ENCODE results near the gene CTRB2.

The CTRB2 gene

GRCh38 chr16:75234856-75235696 lies 28.1 kb upstream of the CTRB2 start:
- H3K27ac ChIP-seq (ENCODE audit: low read depth, low read length): no peak overlapping the region
- H3K4me1 ChIP-seq (ENCODE audit: control insufficient read depth, insufficient read depth, low read length, unreplicated experiment): peaks cover 26% of the 10 kb centered on the region
- H3K36me3 ChIP-seq (ENCODE audit: insufficient read depth, low read length): peaks cover 12% of the 10 kb centered on the region; the same call in 1 of the 2 replicates
- no peak overlapping the region for H3K4me3 ChIP-seq (ENCODE audit: low read depth, low read length)
- H3K27me3 ChIP-seq (ENCODE audit: insufficient read depth, low read length): no peaks in the 10 kb centered on the region
- H3K79me2 ChIP-seq (ENCODE audit: control insufficient read depth, insufficient read depth, low read length, unreplicated experiment): peaks cover 60% of the 10 kb centered on the region
- H2AFZ ChIP-seq (ENCODE audit: low read length, unreplicated experiment): no peak overlapping the region

DNA sequence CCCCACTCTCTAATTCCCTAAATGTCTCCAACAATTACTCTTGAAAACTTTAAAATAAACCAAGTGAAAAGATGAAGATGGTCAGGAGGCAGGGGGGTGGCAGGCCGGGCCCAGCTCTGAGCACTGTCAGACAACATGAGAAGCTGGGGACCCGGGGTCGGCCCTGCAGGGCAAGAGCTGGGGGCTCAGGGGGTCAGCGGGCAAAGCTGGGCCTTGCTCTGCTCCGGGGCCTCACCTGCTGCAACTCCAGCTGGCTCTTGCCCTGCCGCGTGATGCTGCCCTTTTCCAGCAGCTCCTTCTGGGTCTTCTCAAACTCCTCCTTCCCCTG lies 26.6 kb upstream of the CTRB2 start:
- H2AFZ ChIP-seq (ENCODE audit: low read length, unreplicated experiment): no peak overlapping the region

DNA sequence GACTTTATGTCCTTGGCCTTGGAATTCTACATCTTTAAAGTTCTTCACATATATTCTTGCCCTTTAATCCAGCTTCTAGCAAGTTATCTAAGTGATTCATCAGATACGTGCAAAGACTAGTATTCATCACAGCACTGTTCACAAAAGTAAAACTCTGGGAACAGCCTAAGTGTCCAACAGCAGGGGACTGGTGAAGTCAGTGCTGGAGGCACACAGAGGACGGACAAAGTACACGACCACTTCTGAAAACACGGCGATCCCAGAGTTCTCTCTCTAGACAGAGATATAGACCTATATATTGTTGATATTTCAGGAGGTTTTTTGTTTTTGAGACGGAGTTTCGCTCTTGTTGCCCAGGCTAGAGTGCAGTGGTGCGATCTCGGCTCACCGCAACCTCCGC lies 24.6 kb upstream of the CTRB2 start:
- Histone ChIP-seq H3K4me3 (ENCODE audit: low read depth, low read length) (no peak overlapping the region), H3K27me3 (ENCODE audit: insufficient read depth, low read length) (no peaks in the 10 kb centered on the region), H3K36me3 (ENCODE audit: insufficient read depth, low read length) (peaks cover 17% of the 10 kb centered on the region; the same call in 1 of the 2 replicates), H3K4me1 (ENCODE audit: control insufficient read depth, insufficient read depth, low read length, unreplicated experiment) (no peaks in the 10 kb centered on the region), H3K27ac (ENCODE audit: low read depth, low read length) (no peak overlapping the region), H2AFZ (ENCODE audit: low read length, unreplicated experiment) (no peak overlapping the region), H3K79me2 (ENCODE audit: control insufficient read depth, insufficient read depth, low read length, unreplicated experiment) (peaks cover 25% of the 10 kb centered on the region)

More for the DNA sequence above, 26.6 kb upstream of the CTRB2 start:
- Histone ChIP-seq H3K4me3 (ENCODE audit: low read depth, low read length) (no peak overlapping the region), H3K79me2 (ENCODE audit: control insufficient read depth, insufficient read depth, low read length, unreplicated experiment) (peaks cover 45% of the 10 kb centered on the region), H3K27me3 (ENCODE audit: insufficient read depth, low read length) (no peaks in the 10 kb centered on the region), H3K27ac (ENCODE audit: low read depth, low read length) (no peak overlapping the region), H3K36me3 (ENCODE audit: insufficient read depth, low read length) (0 out of 2 replicates have a peak, but pooled peaks cover 11% of the 10 kb centered on the region), H3K4me1 (ENCODE audit: control insufficient read depth, insufficient read depth, low read length, unreplicated experiment) (peaks cover 12% of the 10 kb centered on the region)

DNA sequence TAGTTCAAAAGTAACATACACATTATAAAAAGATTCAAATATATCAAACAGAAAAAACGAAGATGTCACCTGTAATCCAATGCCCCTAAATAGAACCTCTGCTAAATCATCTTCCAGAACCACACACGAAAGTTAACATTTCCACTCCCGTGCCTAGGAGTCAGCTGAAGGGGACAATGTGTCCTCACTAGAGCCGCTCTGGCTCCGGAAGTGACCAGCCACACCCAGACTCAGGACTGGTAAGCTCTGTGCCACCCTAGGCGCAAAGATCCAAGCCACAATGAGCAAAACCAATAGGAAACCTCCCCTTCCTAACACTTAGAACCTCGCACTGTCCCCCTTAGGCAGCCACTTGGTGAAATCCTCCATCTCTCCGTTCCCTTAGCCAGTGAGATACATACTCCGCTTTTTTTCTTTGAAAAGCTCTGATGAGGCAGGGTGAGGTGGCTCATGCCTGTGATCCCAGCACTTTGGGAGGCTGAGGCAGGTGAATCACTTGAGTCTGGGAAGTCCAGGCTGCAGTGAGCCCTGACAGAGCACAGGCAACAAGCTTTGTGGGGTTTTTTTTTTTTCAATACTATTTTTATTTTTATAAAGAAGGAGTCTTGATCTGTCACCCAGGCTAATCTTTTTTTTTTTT lies 23.6 kb upstream of the CTRB2 start:
- H3K27ac ChIP-seq (ENCODE audit: low read depth, low read length): no peak overlapping the region
- no peaks in the 10 kb centered on the region for H3K4me1 ChIP-seq (ENCODE audit: control insufficient read depth, insufficient read depth, low read length, unreplicated experiment)
- H3K4me3 ChIP-seq (ENCODE audit: low read depth, low read length): no peak overlapping the region
- no peak overlapping the region for H2AFZ ChIP-seq (ENCODE audit: low read length, unreplicated experiment)
- peaks cover 15% of the 10 kb centered on the region for H3K79me2 ChIP-seq (ENCODE audit: control insufficient read depth, insufficient read depth, low read length, unreplicated experiment)
- peaks cover 17% of the 10 kb centered on the region; the same call in 1 of the 2 replicates for H3K36me3 ChIP-seq (ENCODE audit: insufficient read depth, low read length)
- H3K27me3 ChIP-seq (ENCODE audit: insufficient read depth, low read length): no peaks in the 10 kb centered on the region

GRCh38 chr16:75229172-75230031 lies 22.4 kb upstream of the CTRB2 start:
- H3K36me3 ChIP-seq (ENCODE audit: insufficient read depth, low read length): peaks cover 17% of the 10 kb centered on the region; the same call in 1 of the 2 replicates
- peaks cover 9% of the 10 kb centered on the region for H3K79me2 ChIP-seq (ENCODE audit: control insufficient read depth, insufficient read depth, low read length, unreplicated experiment)
- H2AFZ ChIP-seq (ENCODE audit: low read length, unreplicated experiment): no peak overlapping the region
- H3K4me3 ChIP-seq (ENCODE audit: low read depth, low read length): no peak overlapping the region
- H3K4me1 ChIP-seq (ENCODE audit: control insufficient read depth, insufficient read depth, low read length, unreplicated experiment): no peaks in the 10 kb centered on the region
- no peak overlapping the region for H3K27ac ChIP-seq (ENCODE audit: low read depth, low read length)
- H3K27me3 ChIP-seq (ENCODE audit: insufficient read depth, low read length): no peaks in the 10 kb centered on the region

DNA sequence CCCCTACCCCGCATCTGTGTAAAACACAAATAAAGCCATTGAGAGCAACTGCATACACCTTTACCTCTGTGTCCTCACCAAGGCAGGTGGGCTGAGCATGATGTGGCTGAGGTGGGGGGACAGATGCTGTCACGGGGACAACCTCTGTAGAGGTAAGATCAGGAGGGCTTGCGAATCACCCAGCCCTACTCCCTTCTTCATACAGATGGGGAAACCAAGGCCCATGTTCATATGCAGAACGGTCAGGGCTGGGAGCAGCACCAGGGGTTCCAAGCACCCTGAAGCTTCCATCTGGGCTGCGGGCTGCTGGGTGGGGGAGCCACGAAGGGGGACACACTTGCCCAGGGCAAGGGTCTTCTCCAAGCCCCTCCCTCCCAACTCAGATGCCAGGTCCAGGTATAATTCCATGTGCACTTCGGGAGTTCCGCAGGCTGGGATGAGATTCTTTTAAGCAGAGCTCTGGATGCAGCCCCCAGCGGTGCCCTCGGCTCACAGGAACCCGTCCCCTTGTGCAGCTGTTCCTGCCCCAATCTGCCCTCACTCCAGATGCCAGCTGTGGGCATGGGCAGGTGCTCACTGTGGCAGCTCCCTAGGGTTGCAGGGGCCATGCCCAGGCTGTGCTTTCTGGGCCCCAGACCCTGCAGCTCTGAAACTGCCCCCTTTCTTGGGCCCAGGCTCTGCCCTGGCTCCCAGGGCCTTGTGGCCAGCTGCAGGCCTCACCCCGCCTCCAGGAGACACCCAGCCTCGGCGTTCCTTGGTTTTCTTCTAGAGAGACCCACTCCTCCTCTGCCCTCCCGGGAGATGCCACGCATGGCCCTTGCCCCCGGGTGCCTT lies 21.4 kb upstream of the CTRB2 start:
- Histone ChIP-seq H3K27ac (ENCODE audit: low read depth, low read length) (no peak overlapping the region), H3K36me3 (ENCODE audit: insufficient read depth, low read length) (peaks cover 12% of the 10 kb centered on the region; the same call in 1 of the 2 replicates)

DNA sequence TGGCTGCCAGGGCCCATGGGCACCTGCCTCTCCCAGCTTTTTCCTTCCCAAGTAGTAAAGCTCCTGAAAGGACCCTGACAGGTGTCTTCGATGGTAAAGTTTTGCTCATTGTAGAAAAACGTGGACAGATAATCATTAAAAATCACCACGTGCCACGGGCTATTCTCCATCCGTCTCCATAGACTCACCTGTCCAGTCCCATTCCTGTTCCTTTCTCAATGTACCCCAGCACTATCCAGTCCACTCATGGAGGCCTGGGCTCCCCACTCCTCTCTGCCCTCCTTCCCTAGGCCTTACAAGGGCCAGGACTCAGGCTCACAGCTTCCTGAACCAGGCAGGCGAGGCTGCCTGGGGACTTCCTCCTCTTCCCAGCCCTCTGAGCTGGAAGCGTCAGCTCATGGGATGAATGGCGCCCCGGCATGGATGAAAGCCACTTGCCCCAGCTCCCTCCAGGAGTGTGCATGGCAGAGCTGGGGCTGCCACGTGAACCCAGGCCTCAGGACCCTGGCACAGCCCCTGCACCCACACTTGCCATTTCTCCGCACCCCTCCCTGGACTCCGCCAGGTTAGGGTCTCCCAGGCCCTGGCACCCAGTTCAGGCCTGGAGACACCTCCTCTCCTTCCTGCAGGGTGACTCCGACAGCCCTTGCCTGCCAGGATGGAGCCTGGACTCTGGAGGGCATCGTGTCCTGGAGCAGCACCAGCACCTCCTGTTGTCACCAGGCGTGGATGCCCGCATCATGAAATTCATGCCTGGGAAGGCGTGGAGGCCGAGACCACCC lies 20.6 kb upstream of the CTRB2 start:
- peaks cover 7% of the 10 kb centered on the region; the same call in 1 of the 2 replicates for H3K36me3 ChIP-seq (ENCODE audit: insufficient read depth, low read length)
- no peak overlapping the region for H2AFZ ChIP-seq (ENCODE audit: low read length, unreplicated experiment)
- H3K27ac ChIP-seq (ENCODE audit: low read depth, low read length): no peak overlapping the region
- no peak overlapping the region for H3K4me3 ChIP-seq (ENCODE audit: low read depth, low read length)
- peaks cover 2% of the 10 kb centered on the region for H3K79me2 ChIP-seq (ENCODE audit: control insufficient read depth, insufficient read depth, low read length, unreplicated experiment)
- no peaks in the 10 kb centered on the region for H3K27me3 ChIP-seq (ENCODE audit: insufficient read depth, low read length)
- no peaks in the 10 kb centered on the region for H3K4me1 ChIP-seq (ENCODE audit: control insufficient read depth, insufficient read depth, low read length, unreplicated experiment)

More for the DNA sequence above, 21.4 kb upstream of the CTRB2 start:
- H3K27me3 ChIP-seq (ENCODE audit: insufficient read depth, low read length): no peaks in the 10 kb centered on the region
- H3K4me3 ChIP-seq (ENCODE audit: low read depth, low read length): no peak overlapping the region
- H3K79me2 ChIP-seq (ENCODE audit: control insufficient read depth, insufficient read depth, low read length, unreplicated experiment): peaks cover 5% of the 10 kb centered on the region
- no peaks in the 10 kb centered on the region for H3K4me1 ChIP-seq (ENCODE audit: control insufficient read depth, insufficient read depth, low read length, unreplicated experiment)
- no peak overlapping the region for H2AFZ ChIP-seq (ENCODE audit: low read length, unreplicated experiment)

DNA sequence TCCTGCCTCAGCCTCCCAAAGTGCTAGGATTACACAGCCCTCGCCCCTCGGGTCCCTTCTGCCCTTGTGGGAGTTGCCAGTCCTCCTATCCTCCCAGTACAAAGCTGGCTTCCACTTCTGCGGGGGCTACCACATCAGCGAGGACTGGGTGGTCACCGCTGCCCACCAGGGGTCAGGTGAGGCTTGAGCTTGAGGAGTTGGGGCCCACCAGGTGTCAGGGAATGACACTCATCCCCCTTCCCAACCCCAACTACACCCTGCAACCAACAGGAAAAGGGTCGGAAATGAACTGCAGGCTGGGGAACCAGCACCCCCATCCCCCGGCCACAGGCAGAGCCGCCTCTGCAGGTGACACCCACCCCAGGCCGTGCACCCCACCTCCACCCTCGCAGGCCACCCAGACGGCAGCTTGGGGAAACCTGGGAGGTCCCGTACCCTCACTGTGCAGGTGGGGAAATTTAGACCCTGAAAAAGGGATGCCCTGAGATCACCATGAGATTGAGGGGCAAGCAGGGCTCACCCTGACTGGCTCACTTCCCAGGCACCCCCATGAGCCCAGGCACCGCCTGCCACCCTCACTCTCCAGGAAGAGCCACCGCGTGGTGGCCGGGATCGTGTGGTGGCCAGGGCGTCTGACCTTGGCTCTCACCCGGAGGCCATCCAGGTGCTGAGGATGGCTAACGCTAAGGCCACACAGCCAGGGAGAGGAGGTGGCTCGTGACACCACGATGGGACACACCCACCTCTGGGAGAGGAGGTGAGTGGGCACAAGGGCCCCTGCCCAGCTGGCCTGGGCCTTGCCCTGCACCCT lies 19.8 kb upstream of the CTRB2 start:
- no peaks in the 10 kb centered on the region for H3K4me1 ChIP-seq (ENCODE audit: control insufficient read depth, insufficient read depth, low read length, unreplicated experiment)

More for the DNA sequence above, 19.8 kb upstream of the CTRB2 start:
- peaks cover 6% of the 10 kb centered on the region; the same call in 1 of the 2 replicates for H3K36me3 ChIP-seq (ENCODE audit: insufficient read depth, low read length)
- no peak overlapping the region for H2AFZ ChIP-seq (ENCODE audit: low read length, unreplicated experiment)
- no peak overlapping the region for H3K4me3 ChIP-seq (ENCODE audit: low read depth, low read length)
- no peaks in the 10 kb centered on the region for H3K79me2 ChIP-seq (ENCODE audit: control insufficient read depth, insufficient read depth, low read length, unreplicated experiment)
- H3K27me3 ChIP-seq (ENCODE audit: insufficient read depth, low read length): no peaks in the 10 kb centered on the region
- no peak overlapping the region for H3K27ac ChIP-seq (ENCODE audit: low read depth, low read length)

Data from ACC112 (cell line).